HTR-8/SVneo (cell line): ENCODE data around the gene EYA2.
A peak's percentile ranks its signal among the peaks of the same experiment; 100 is the strongest.
"Not testable (repeated sequence)": the region's sequence is repeated elsewhere in the genome, so short reads cannot be mapped to it uniquely, and the experiment has no call there.

Experiments
- DNase-seq: peaks from one replicate; pipeline ENCODE4 v3.0.0; 2011; ENCODE audit warnings: low spot score, mixed read lengths; ENCODE audit not compliant: insufficient read length
- FAIRE-seq: peaks from 2 replicates; lab custom pipeline; 2011; peaks lifted over from hg19 to GRCh38; lab: Jason Lieb, UNC

EYA2 gene

GRCh38 chr20:46894971-46895905 is 595 bp downstream of the EYA2 start:
- DNase-seq (no peak), FAIRE-seq (no peak)

GRCh38 chr20:46895906-46896242 is 1.2 kb downstream of the EYA2 start:
- peak; percentile 9 for FAIRE-seq
- DNase-seq, result no peak

- FAIRE-seq (no peak), DNase-seq (no peak)
Observed at GRCh38 chr20:46897328-46897880, 2.8 kb downstream of the EYA2 start.

GRCh38 chr20:46898423-46898822 is 3.8 kb downstream of the EYA2 start:
- peak; percentile 65 for FAIRE-seq

GRCh38 chr20:46899621-46900020 is 5.0 kb downstream of the EYA2 start:
- DNase-seq, result no peak
- no peak for FAIRE-seq

More at GRCh38 chr20:46898423-46898822, 3.8 kb downstream of the EYA2 start:
- no peak for DNase-seq

GRCh38 chr20:46900086-46900485 is 5.4 kb downstream of the EYA2 start:
- no peak for FAIRE-seq
- no peak for DNase-seq

GRCh38 chr20:46900826-46901225 is 6.2 kb downstream of the EYA2 start:
- DNase-seq, result no peak
- no peak for FAIRE-seq

- FAIRE-seq (peak; percentile 52), DNase-seq (no peak)
Observed at GRCh38 chr20:46901638-46902037, 7.0 kb downstream of the EYA2 start.

GRCh38 chr20:46903256-46903655 is 8.6 kb downstream of the EYA2 start:
- FAIRE-seq (peak; percentile 64), DNase-seq (no peak)

GRCh38 chr20:46903937-46904336 is 9.3 kb downstream of the EYA2 start:
- FAIRE-seq (peak; percentile 44), DNase-seq (no peak)

GRCh38 chr20:46905364-46906125 is 10.9 kb downstream of the EYA2 start:
- DNase-seq, result no peak
- FAIRE-seq, result no peak

- DNase-seq (no peak), FAIRE-seq (no peak)
Observed at GRCh38 chr20:46913329-46914044, 18.8 kb downstream of the EYA2 start.

- DNase-seq (no peak), FAIRE-seq (no peak)
Observed at GRCh38 chr20:46914789-46915379, 20.2 kb downstream of the EYA2 start.

GRCh38 chr20:46915575-46916257 is 21.1 kb downstream of the EYA2 start:
- DNase-seq (no peak), FAIRE-seq (no peak)

GRCh38 chr20:46916258-46916603 is 21.6 kb downstream of the EYA2 start:
- DNase-seq (no peak), FAIRE-seq (peak; percentile 81)

GRCh38 chr20:46917155-46917554 is 22.5 kb downstream of the EYA2 start:
- DNase-seq, result no peak
- peak; percentile 75 for FAIRE-seq

- DNase-seq, result no peak
- no peak for FAIRE-seq
Observed at GRCh38 chr20:46920114-46920513, 25.5 kb downstream of the EYA2 start.

- not testable (repeated sequence) for DNase-seq, FAIRE-seq
Observed at GRCh38 chr20:46922841-46923240, 28.2 kb downstream of the EYA2 start.

- FAIRE-seq (no peak), DNase-seq (no peak)
Observed at GRCh38 chr20:46923550-46923949, 28.9 kb downstream of the EYA2 start.
